ENCODE results near the gene ABHD8.

DNA sequence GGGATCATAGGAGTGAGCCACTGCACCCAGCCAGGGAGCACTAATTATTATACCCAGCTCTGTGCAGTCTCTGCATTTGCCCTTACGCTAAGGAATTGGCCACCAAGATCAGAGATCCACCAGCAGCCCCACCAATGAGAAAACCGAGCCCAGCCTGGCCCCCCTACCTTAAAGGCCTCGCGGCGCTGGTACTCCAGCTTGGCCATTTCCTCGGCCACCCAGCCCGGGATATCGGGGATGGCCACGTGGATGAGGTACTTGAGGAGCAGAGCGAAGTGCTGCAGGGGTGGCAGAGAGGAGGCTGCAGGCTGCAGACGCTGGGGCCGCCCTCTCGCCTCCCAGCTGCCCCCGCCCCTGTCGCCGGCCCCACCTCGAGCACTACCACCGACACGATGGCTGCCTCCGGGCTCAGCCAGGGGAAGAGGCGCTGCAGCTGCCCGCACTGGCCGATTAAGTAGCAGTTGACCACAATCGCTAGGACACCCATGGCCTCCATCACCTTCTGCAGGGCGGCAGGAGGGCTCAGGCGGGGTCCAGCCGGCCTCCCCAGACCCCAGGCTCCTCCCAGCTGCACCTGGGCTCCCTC is 23.9 kb upstream of the ABHD8 start:
- TF ChIP-seq CTCF (IDR thresholded peaks at IDR 0.05): no peak
- no peak for TF ChIP-seq EZH2 (IDR thresholded peaks at IDR 0.05)
- no peak for TF ChIP-seq EZH2phosphoT487 (IDR thresholded peaks at IDR 0.05)
